Posterior cingulate gyrus (tissue), 11 donors: Measurements from ENCODE around the gene RBMX.
"Not testable (repeated sequence)": the region's sequence is repeated elsewhere in the genome, so short reads cannot be mapped to it uniquely, and the experiment has no call there.

Source experiments
- DNase-seq, 10 donors: peaks; one replicate each; pipeline versions ENCODE4 v3.0.0 to v3.0.0-alpha.2; 2020 to 2021; ENCODE audit warnings: mixed read lengths in 3 of 10
- intact Hi-C: fragments of 100-400 bp; cut with DNase I; formaldehyde crosslinking; loops from one replicate; pipeline ENCODE4 v1.15.1; 2023

The RBMX gene

GRCh38 chrX:136880452-136881013 is at the start of gene RBMX:
Gene RBMX, minus strand, starts transcription at chrX:136880725. Its CDS starts 1,298 bp downstream, at chrX:136879427.
- DNase-seq, result peak; percentile 81 to 98 (median 92)
- intact Hi-C loops, result loop anchor here (1.0 kb wide), 1 partner anchor 29 kb away; no protein-coding TSS in a partner anchor

- intact Hi-C loops, DNase-seq: not testable (repeated sequence)
Observed at GRCh38 chrX:136921438-136921837, 40.9 kb upstream of the RBMX start.

GRCh38 chrX:136920001-136920400 is 39.5 kb upstream of the RBMX start:
- DNase-seq, result peak in 1 of 10 donors; percentile 30
- intact Hi-C loops, result no loop called here

- intact Hi-C loops, result no loop called here
Observed at GRCh38 chrX:136916827-136917226, 36.3 kb upstream of the RBMX start.

DNA sequence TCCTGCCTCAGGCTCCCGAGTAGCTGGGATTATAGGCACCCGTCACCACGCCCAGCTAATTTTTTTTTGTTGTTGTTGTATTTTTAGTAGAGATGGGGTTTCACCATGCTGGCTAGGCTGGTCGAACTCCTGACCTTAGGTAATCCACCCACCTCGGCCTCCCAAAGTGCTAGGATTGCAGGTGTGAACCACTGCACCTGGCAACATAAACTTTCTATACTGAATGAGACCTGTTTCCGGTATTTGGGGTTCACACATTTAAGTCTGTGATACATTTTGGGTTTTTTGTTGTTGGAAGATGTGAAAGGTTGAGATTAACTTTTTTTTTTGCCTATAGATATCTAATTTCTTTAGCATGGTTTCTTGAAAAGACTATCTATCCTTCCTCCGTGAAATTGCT is 31.1 kb upstream of the RBMX start:
- intact Hi-C loops, result not testable (repeated sequence)
- DNase-seq, result peak in 1 of 10 donors; percentile 13

More at GRCh38 chrX:136916827-136917226, 36.3 kb upstream of the RBMX start:
- no peak for DNase-seq

DNA sequence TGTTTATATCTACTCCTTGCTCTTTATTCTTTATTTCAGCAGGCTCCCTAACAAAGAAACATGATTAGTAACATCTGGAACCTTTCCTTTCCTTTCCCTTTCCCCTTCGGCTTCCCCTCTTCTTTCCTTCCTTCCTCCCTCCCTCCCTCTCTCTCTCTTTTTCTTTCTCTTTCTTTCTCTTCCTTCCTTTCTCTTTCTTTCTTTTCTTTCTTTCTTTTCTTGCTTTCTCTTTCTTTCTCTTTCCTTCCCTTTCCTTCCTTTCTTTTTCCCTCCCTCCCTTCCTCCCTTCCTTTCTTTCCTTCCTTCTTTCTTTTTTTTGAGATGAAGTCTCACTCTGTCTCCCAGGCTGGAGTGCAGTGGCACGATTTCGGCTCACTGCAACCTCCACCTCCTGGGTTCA is 30.7 kb upstream of the RBMX start:
- no peak for DNase-seq
- intact Hi-C loops, result no loop called here

DNA sequence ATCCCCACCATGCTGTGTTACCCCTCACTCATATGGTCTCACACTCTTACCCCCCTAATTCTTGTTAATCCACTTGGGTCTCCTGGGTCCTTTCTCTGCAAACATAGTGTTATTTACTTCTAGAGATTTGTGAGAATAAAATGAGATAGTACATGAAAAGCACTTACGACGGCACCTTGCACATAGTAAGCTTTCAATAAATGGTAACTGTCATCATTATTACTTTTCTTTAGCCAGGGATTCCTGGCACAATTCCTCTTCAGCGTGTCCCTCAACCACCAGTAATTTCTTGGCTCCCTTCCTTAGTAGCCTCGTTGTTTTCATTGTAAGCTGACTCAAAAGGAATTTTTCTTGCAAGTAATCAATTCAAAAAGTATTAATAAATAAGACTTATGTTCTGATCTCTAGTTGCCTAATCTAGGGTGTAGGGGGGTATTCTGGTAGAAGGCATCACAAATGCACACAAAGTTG is 30.1 kb upstream of the RBMX start:
- no peak for DNase-seq
- intact Hi-C loops, result no loop called here

- DNase-seq, result peak in 9 of 10 donors; percentile 22 to 90 (median 38)
- intact Hi-C loops, result loop anchor here (1.0 kb wide), 1 partner anchor 30 kb away; the partner anchor contains the start of gene RBMX
Observed at GRCh38 chrX:136909706-136910564, 29.4 kb upstream of the RBMX start.

- DNase-seq, result peak; percentile 54 to 94 (median 70)
- intact Hi-C loops, result loop anchor here (1.0 kb wide), 1 partner anchor 29 kb away; the partner anchor contains the start of gene RBMX
Observed at GRCh38 chrX:136909119-136909705, 28.7 kb upstream of the RBMX start.

DNA sequence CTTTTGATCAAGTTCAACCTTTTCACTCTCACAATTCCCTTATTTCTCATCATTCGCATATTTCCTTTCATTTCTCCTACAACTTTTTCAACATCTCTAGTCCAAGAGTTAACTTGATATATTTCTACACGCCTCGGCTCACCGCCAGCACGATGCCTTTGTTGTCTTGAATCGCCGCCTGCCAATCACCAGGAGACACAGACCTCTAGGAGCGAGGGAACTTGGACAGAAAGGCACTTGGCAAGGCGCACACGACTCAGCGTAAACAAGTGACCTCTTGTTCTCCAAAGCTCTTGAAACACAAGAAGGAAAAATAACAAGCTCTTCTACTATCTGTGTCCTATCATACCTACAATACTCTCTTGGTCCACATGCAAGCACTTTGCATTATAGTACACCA is 27.1 kb upstream of the RBMX start:
- peak in 2 of 10 donors; percentile 10 to 70 for DNase-seq
- intact Hi-C loops, result no loop called here

DNA sequence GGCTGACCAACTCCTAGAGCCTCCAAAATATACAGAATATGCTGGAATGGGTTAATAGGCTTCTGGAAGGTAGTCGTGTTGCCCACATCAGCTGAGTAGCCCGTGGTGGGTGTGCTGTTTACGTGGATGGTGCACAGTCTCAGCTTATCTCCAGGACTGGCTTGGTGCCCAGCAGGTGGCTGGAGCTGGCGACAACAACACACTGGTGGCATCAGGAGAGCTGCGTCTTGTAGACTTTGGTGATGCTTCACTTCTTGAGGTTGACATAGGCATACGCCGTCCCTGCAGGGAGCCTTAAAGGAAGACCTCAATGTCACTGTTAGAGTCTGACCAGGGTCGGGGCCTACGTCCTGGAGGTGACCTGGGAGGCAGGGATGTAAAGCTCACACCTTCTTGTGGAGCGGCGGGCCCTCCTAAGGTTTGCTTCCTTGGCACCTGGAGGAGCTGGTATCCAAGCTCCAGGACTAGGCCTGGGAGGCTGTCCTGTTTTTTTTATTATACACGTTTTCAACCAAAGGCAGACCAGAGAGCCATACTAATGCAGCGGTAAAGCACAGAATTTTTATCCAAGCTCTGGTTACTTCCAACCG is 26.5 kb upstream of the RBMX start:
- intact Hi-C loops, result no loop called here
- DNase-seq, result peak in 1 of 10 donors; percentile 61

DNA sequence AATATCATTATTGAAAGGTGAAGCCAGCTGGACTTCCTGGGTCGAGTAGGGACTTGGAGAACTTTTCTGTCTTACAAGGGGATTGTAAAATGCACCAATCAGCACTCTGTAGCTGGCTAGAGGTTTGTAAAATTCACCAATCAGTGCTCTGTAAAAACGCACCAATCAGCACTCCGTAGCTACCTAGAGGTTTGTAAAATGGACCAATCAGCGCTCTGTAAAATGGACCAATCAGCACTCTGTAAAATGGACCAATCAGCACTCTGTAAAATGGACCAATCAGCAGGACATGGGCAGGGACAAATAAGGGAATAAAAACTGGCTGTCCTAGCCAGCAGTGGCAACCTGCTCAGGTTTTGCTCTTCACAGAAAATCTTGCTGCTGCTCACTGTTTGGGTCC is 23.5 kb upstream of the RBMX start:
- DNase-seq, intact Hi-C loops: not testable (repeated sequence)

DNA sequence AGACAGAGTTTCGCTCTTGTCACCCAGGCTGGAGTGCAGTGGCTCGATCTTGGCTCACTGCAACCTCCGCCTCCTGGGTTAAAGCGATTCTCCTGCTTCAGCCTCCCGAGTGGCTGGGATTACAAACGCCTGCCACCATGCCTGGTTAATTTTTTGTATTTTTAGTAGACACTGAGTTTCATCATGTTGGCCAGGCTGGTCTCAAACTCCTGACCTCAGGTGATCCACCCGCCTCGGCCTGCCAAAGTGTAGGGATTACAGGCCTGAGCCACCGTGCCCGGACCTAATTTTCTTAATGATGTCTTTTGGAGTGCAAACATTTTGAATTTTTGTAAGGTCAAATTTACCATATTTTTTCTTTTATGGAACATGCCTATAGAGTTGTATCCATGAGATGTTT is 19.5 kb upstream of the RBMX start:
- intact Hi-C loops, result not testable (repeated sequence)
- DNase-seq, result peak in 1 of 10 donors; percentile 57

GRCh38 chrX:136899221-136899620 is 18.7 kb upstream of the RBMX start:
- intact Hi-C loops, result no loop called here
- DNase-seq, result no peak

- DNase-seq, result peak in 1 of 10 donors; percentile 6
- intact Hi-C loops, result not testable (repeated sequence)
Observed at GRCh38 chrX:136898752-136899151, 18.2 kb upstream of the RBMX start.

DNA sequence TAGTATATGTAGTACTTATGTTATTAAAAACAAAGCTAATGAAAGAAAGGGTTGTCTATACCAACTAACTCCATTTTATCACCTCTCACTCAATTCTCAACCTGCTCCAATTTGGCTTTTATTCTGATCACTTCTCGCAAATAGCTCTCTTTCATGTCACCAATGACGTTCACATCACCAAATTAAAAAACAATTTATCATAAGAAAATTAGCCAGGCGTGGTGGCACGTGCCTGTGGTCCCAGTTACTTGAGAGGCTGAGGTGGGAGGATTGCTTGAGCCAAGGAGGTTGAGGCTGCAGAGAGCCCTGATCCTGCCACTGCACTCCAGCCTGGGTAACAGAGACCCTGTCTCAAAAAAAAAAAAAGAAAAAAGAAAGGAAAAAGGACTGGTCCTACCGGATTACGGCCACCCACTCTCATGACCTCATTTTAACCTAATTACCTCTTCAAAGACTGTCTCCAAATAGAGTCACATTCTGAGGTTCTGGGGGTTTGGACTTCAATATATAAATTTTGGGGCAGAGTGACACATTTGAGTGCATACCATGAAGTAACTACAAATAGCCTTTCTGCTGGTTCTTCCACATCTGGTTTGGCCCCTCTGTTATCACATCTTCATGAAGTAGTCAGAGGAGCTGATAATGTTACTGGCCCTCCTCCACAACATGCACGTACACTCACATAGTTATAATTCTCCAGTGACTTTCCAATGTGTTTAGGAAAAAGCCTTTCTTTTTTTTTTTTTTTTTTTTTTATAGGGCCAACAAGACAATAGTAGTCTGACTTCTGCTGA is 15.8 kb upstream of the RBMX start:
- DNase-seq, result peak in 1 of 10 donors; percentile 4
- intact Hi-C loops, result no loop called here

DNA sequence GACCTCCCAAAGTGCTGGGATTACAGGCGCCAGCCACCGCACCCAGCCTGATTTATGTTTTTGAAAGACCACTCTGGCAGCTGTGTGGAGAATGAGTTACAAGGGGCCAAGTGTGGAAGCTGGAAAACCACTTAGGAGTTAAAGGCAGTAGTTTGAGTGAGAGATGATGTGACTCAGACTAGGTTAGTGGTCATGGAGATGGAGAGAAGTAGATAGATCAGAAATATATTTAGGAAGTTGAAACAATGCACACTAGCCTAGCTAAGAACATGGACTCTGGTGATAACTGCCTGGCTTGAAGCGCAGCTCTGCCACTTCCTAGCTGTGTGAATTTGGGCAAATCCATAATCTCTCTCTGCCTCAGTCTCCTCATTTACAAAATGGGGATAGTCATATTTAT is 11.9 kb upstream of the RBMX start:
- intact Hi-C loops, result no loop called here
- DNase-seq, result peak in 1 of 10 donors; percentile 5

DNA sequence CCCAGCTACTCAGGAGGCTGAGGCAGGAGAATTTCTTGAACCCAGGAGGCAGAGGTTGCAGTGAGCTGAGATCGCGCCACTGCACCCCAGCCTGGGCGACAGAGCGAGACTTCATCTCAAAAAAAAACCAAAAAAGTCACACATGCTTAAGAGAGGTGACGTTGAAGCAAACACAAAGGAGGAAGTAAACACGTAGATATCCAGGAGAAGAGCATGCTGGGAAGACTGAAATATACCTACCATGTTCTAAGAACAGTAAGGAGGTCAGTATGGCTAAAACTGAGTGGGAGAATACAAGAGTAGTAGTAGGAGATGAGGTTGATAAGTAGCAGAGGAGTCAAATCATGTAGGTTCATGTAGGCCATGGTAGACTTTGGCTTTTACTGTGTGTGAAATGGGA is 10.1 kb upstream of the RBMX start:
- intact Hi-C loops, result not testable (repeated sequence)

GRCh38 chrX:136889269-136889668 is 8.7 kb upstream of the RBMX start:
- intact Hi-C loops, result no loop called here
- no peak for DNase-seq

More for the DNA sequence above, 10.1 kb upstream of the RBMX start:
- DNase-seq, result peak in 1 of 10 donors; percentile 3

GRCh38 chrX:136880003-136880451 is 498 bp downstream of the RBMX start:
- DNase-seq, result peak in 9 of 10 donors; percentile 6 to 85 (median 15)
- intact Hi-C loops, result loop anchor here (1.0 kb wide), 1 partner anchor 29 kb away; no protein-coding TSS in a partner anchor
